ENCODE data around the gene REM2. TPM values are rescaled to one million over a fixed set of nuclear protein-coding genes. Genes with fewer than 3 reads are reported as not detected.

REM2 gene
- polyA plus RNA-seq, 1 of the 3 experiments (the other 2 are of a cell fraction): 0.26 TPM

- H3K4me1 ChIP-seq (ENCODE audit: control insufficient read depth in 1 of 2, insufficient read depth in 2 of 2, low read depth in 1 of 2, low read length in 1 of 2): peaks cover 0 to 9% of the 10 kb centered on the region in 2 experiments; a peak in 2 of 4 replicates
- peaks cover 11 to 28% of the 10 kb centered on the region in 2 experiments for H3K36me3 ChIP-seq (replicated peaks in 1 of 2; ENCODE audit: control insufficient read depth in 1 of 2, insufficient read depth in 2 of 2, low read length in 1 of 2)
- no peak overlapping the region for H2AFZ ChIP-seq (ENCODE audit: low read depth)
- H3K9ac ChIP-seq: no peak overlapping the region
- peaks cover 77% of the 10 kb centered on the region for H3K79me2 ChIP-seq (ENCODE audit: insufficient read depth)
- POLR2A ChIA-PET: interaction anchor here (0.6 kb wide), 1 partner anchor 44 kb away, joined by 3 read pairs; no protein-coding TSS in a partner anchor
- H3K4me3 ChIP-seq (ENCODE audit: low read depth in 2 of 2, low read length in 1 of 2): no peak overlapping the region
- WGBS (ENCODE audit: low lambda C conversion rate): 88% methylated on average over 8 of the region's 8 CpGs
- peaks cover 5% of the 10 kb centered on the region for H3F3A ChIP-seq (replicated peaks; ENCODE audit: insufficient read depth)
- CTCF ChIA-PET: interaction anchor here (0.6 to 6.8 kb wide), 5 partner anchors 15 to 93 kb away, joined by 3 to 34 read pairs (median 6); no protein-coding TSS in a partner anchor
- no peak overlapping the region for H3K27ac ChIP-seq (ENCODE audit: low read depth in 2 of 2, low read length in 1 of 2)
- TF ChIP-seq POLR2AphosphoS5 (IDR thresholded peaks at IDR 0.05; ENCODE audit: low read depth, low read length) (no peak), FOXM1 (IDR thresholded peaks at IDR 0.05; ENCODE audit: low read depth) (no peak), MEF2A (IDR thresholded peaks at IDR 0.05; ENCODE audit: borderline replicate concordance, low read depth) (no peak), PBX3 (IDR thresholded peaks at IDR 0.05) (no peak), NRF1 (IDR thresholded peaks at IDR 0.05; ENCODE audit: low read depth, low read length) (no peak), REST (IDR thresholded peaks at IDR 0.05; ENCODE audit: low read depth, low read length) (no peak), USF2 (IDR thresholded peaks at IDR 0.05; ENCODE audit: borderline replicate concordance, low read depth, low read length) (no peak), IRF3 (IDR thresholded peaks at IDR 0.05; ENCODE audit: low read depth, low read length) (no peak), SMC3 (IDR thresholded peaks at IDR 0.05; ENCODE audit: low read depth, low read length) (no peak), GATA2 (CRISPR knock-in tag; IDR thresholded peaks at IDR 0.05) (no peak), MXI1 (IDR thresholded peaks at IDR 0.05; ENCODE audit: low read depth, low read length) (no peak), RCOR1 (IDR thresholded peaks at IDR 0.05; ENCODE audit: low read length) (no peak), TEAD4 (IDR thresholded peaks at IDR 0.05; ENCODE audit: borderline replicate concordance, insufficient read depth) (no peak), RXRA (IDR thresholded peaks at IDR 0.05; ENCODE audit: borderline replicate concordance, low read depth) (no peak)
- H3K9me3 ChIP-seq: no peaks in the 10 kb centered on the region
- no peaks in the 10 kb centered on the region for H3K27me3 ChIP-seq (ENCODE audit: insufficient read depth)
- no peak overlapping the region for H3K4me2 ChIP-seq
- no peaks in the 10 kb centered on the region for H3K9me2 ChIP-seq
- DNase-seq: no peak
- no peaks in the 10 kb centered on the region for H4K20me1 ChIP-seq (ENCODE audit: insufficient read depth)
These were observed 33.0 kb downstream of the REM2 start for GRCh38 chr14:22915886-22916521.
